Ovary (tissue), 9 donors: ENCODE measurements around the gene MAFB. TPM values are rescaled to one million over a fixed set of nuclear protein-coding genes. Genes with fewer than 3 reads are reported as not detected.

Source experiments
- DNase-seq, 5 donors: peaks; one replicate each; pipeline ENCODE4 v3.0.0-alpha.2; 2019 to 2020
- H3K27ac ChIP-seq, 2 donors: fragments of 200-600 bp; one replicate each; pipeline versions ENCODE4 v1.5.1 to v1.8.0; 2019 to 2022
- H3K27me3 ChIP-seq: fragments of 200-600 bp; one replicate; pipeline ENCODE4 v1.8.0; 2022
- H3K36me3 ChIP-seq: fragments of 200-600 bp; sonication (generic); one replicate; pipeline ENCODE4 v1.5.1; 2019
- H3K4me1 ChIP-seq: one replicate; pipeline ENCODE4 v1.8.1; 2013; ENCODE audit warnings: mild to moderate bottlenecking, moderate library complexity; ENCODE audit not compliant: insufficient read depth
- H3K4me3 ChIP-seq: fragments of 200-600 bp; sonication (generic); one replicate; pipeline ENCODE4 v1.5.1; 2017
- H3K9me3 ChIP-seq, 2 donors: fragments of 200-600 bp in 1 of 2; sonication (generic) in 1 of 2; one replicate each; pipeline versions ENCODE4 v1.5.1 to v1.8.1; 2013 to 2019; ENCODE audit warnings: mild to moderate bottlenecking in 1 of 2, moderate library complexity in 1 of 2
- EP300 ChIP-seq: sonication (generic); formaldehyde crosslinking; IDR thresholded peaks from one replicate; pipeline ENCODE4 v1.6.1; 2017; ENCODE audit warnings: antibody characterized with exemption
- POLR2A ChIP-seq: fragments of 450-650 bp; IDR thresholded peaks from one replicate; pipeline ENCODE4 v1.6.1; 2017; ENCODE audit warnings: antibody characterized with exemption, mild to moderate bottlenecking, moderate library complexity
- WGBS, 3 donors: extraction: QIAGEN DNeasy Blood & Tissue Kit in 1 of 3; methylation state at CpG; one replicate each; pipeline versions ENCODE4 v1.1.5 to v1.1.7; 2013 to 2017; 5-methylcytosine and 5-hydroxymethylcytosine counted together
- intact Hi-C, 4 donors: fragments of 100-400 bp; cut with DNase I; formaldehyde crosslinking; loops; one replicate each; pipeline versions ENCODE4 v1.11.0 to v1.15.1; 2022 to 2023
- polyA plus RNA-seq, 2 donors: library from polyadenylated mRNA; stranded (reverse); fragments of 200-250 nt in 1 of 2; fragments of 350-450 nt in 1 of 2; fragmentation: Illumina TruSeq in 1 of 2; extraction: RNeasy Lipid Tissue Mini Kit (QIAGEN cat#74804) in 1 of 2; gene quantifications; one replicate each; pipeline ENCODE4 v1.2.3, GENCODE V29; 2013 to 2014
- total RNA-seq, 7 donors: library from RNA; depleted of rRNA in 2 of 7; stranded (reverse); fragments of >200 nt in 2 of 7; fragmentation: NEBNext Ultra II Directional in 3 of 7; extraction: Animal tissue kit (Norgen Biotek cat#: 25700) in 3 of 7; gene quantifications; one replicate each; pipeline versions ENCODE4 v1.1.0 to v1.2.4, GENCODE V29; 2016 to 2023
- TF ChIP-seq, protein P1 (sequence below), 3 donors: fragments of 450-650 bp in 2 of 3; fragments of 200-600 bp in 1 of 3; IDR thresholded peaks; one replicate each; pipeline versions ENCODE4 v1.5.1 to v1.8.0; 2016 to 2022; ENCODE audit warnings: antibody characterized with exemption in 3 of 3, mild to moderate bottlenecking in 1 of 3
- donor health status: DM: no; HTN: no; CAD: no; lungs with moderate emphysema.
- donor health status: DM: no; HTN: no; CAD: no.
- donor health status: Bipolar disorder and iron deficiency.
- donor health status: DM: yes; HTN: yes; CAD: no.
- donor health status: DM: no; HTN: no; CAD: no.
- donor health status: DM: yes; HTN: yes; CAD: no.

The MAFB gene
- total and polyA plus RNA-seq, 9 donors, result 6.9 to 29.4 (median 11.9) TPM

DNA sequence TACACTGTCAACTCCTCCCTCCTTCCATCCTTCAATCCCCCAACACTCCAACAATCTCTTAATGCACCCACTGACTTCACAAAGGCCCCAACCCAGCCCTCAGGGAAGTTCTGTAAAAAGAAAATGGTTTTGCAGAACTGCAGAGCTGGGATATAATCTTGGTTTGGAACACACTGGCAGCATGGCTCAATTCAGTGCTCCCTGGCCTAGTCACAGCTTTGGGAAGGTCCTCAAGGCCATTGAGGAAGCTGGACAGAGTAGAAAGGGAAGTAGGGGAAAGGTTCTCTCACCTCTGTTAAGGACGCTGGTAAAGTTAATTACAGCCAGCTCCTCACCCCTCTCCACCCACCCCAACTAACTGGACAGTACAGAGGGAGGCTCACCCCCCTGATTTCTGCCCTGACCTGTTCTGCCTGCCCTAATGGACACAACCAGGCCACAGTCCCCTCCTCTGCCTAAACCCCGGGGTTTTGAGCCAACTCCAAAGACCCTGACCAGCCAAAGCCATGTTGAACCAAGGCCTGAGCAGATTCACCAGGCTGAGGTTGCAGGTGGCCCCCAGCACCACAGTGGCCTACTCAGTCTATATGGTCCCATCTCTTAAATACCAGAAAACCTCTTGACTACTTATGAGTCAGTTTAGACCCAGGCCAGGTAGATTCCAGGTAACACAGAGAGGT is 49.2 kb downstream of the MAFB start:
- H3K27me3 ChIP-seq, result no peaks in the 10 kb centered on the region
- H3K36me3 ChIP-seq, result no peaks in the 10 kb centered on the region
- H3K4me3 ChIP-seq, result no peak overlapping the region
- H3K4me1 ChIP-seq, result peaks cover 4% of the 10 kb centered on the region
- no peaks in the 10 kb centered on the region for H3K9me3 ChIP-seq
- TF ChIP-seq EP300 (no peak), POLR2A (no peak)
- TF ChIP-seq, protein P1, sequence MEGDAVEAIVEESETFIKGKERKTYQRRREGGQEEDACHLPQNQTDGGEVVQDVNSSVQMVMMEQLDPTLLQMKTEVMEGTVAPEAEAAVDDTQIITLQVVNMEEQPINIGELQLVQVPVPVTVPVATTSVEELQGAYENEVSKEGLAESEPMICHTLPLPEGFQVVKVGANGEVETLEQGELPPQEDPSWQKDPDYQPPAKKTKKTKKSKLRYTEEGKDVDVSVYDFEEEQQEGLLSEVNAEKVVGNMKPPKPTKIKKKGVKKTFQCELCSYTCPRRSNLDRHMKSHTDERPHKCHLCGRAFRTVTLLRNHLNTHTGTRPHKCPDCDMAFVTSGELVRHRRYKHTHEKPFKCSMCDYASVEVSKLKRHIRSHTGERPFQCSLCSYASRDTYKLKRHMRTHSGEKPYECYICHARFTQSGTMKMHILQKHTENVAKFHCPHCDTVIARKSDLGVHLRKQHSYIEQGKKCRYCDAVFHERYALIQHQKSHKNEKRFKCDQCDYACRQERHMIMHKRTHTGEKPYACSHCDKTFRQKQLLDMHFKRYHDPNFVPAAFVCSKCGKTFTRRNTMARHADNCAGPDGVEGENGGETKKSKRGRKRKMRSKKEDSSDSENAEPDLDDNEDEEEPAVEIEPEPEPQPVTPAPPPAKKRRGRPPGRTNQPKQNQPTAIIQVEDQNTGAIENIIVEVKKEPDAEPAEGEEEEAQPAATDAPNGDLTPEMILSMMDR (IDR thresholded peaks at IDR 0.05), result no peak
- H3K27ac ChIP-seq, result no peak overlapping the region
- intact Hi-C loops, result no loop called here
- DNase-seq, result no peak
- 70 to 80% (median 73%) methylated on average over 2 of the region's 2 CpGs for whole genome bisulfite sequencing, 3 donors

GRCh38 chr20:40639132-40639531 is 49.9 kb downstream of the MAFB start:
- intact Hi-C loops, result no loop called here
- Histone ChIP-seq H3K27ac (no peak overlapping the region), H3K27me3 (no peaks in the 10 kb centered on the region), H3K9me3 (no peaks in the 10 kb centered on the region), H3K4me3 (no peak overlapping the region), H3K36me3 (no peaks in the 10 kb centered on the region), H3K4me1 (peaks cover 4% of the 10 kb centered on the region)
- no peak for DNase-seq
- TF ChIP-seq, protein P1 (IDR thresholded peaks at IDR 0.05), result no peak
- TF ChIP-seq EP300 (no peak), POLR2A (no peak)
- WGBS, 3 donors, result 60 to 78% (median 68%) methylated on average over 1 of the region's 1 CpG

GRCh38 chr20:40638414-40638813 is 50.6 kb downstream of the MAFB start:
- no peak overlapping the region for H3K4me3 ChIP-seq
- no peaks in the 10 kb centered on the region for H3K9me3 ChIP-seq
- TF ChIP-seq EP300 (no peak), POLR2A (no peak)
- TF ChIP-seq, protein P1 (IDR thresholded peaks at IDR 0.05), result no peak
- no peaks in the 10 kb centered on the region for H3K36me3 ChIP-seq
- no peaks in the 10 kb centered on the region for H3K27me3 ChIP-seq
- 49 to 71% (median 68%) methylated on average over 2 of the region's 2 CpGs for WGBS, 3 donors
- H3K4me1 ChIP-seq, result no peaks in the 10 kb centered on the region
- DNase-seq, result no peak
- intact Hi-C loops, result no loop called here
- no peak overlapping the region for H3K27ac ChIP-seq

GRCh38 chr20:40637176-40637575 is 51.9 kb downstream of the MAFB start:
- no peaks in the 10 kb centered on the region for H3K27me3 ChIP-seq
- WGBS, 3 donors, result 86 to 92% (median 91%) methylated on average over 3 of the region's 3 CpGs
- intact Hi-C loops, result no loop called here
- H3K36me3 ChIP-seq, result no peaks in the 10 kb centered on the region
- DNase-seq, result no peak
- no peaks in the 10 kb centered on the region for H3K9me3 ChIP-seq
- TF ChIP-seq, protein P1 (IDR thresholded peaks at IDR 0.05), result no peak
- TF ChIP-seq EP300, result no peak
- no peak for TF ChIP-seq POLR2A
- H3K4me1 ChIP-seq, result no peaks in the 10 kb centered on the region
- no peak overlapping the region for H3K27ac ChIP-seq
- no peak overlapping the region for H3K4me3 ChIP-seq
